T47D (cell line): Measurements from ENCODE around the gene SNAI3.
"Not testable (repeated sequence)": the region's sequence is repeated elsewhere in the genome, so short reads cannot be mapped to it uniquely, and the experiment has no call there.

Experiments used
- DNase-seq, 2 experiments: peaks; one replicate each; pipeline versions ENCODE4 v3.0.0 to v3.0.0-alpha.2; 2011 to 2012; ENCODE audit warnings: low read depth in 1 of 2, low spot score in 1 of 2
- JUND ChIP-seq: IDR thresholded peaks from 2 replicates; pipeline ENCODE4 v1.6.1; 2012; ENCODE audit warnings: low read depth
- in situ Hi-C: cut with HindIII; loops from 2 replicates; pipeline ENCODE4 v1.10.0; 2016; ENCODE audit warnings: low sequenced_read_pairs, low pct_unique_long_range_greater_than_20kb

Gene SNAI3

GRCh38 chr16:88677721-88678120 lies 8.6 kb downstream of the SNAI3 start:
- in situ Hi-C loops = no loop called here
- no peak for DNase-seq
- no peak for TF ChIP-seq JUND

- no peak for DNase-seq
- in situ Hi-C loops = no loop called here
- no peak for TF ChIP-seq JUND
Measured at GRCh38 chr16:88676502-88677242, 9.6 kb downstream of the SNAI3 start.

GRCh38 chr16:88673716-88674379 lies 12.5 kb downstream of the SNAI3 start:
- in situ Hi-C loops = no loop called here
- TF ChIP-seq JUND = no peak
- no peak for DNase-seq

- TF ChIP-seq JUND = no peak
- peak in 1 of 2 experiments; percentile 44 for DNase-seq
- in situ Hi-C loops = no loop called here
Measured at GRCh38 chr16:88672776-88673175, 13.5 kb downstream of the SNAI3 start.

- in situ Hi-C loops = no loop called here
- TF ChIP-seq JUND = no peak
- no peak for DNase-seq
Measured at GRCh38 chr16:88671806-88672205, 14.5 kb downstream of the SNAI3 start.

GRCh38 chr16:88669980-88670379 lies 16.3 kb downstream of the SNAI3 start:
- in situ Hi-C loops = no loop called here
- DNase-seq = no peak
- TF ChIP-seq JUND = no peak

- DNase-seq, in situ Hi-C loops: not testable (repeated sequence)
Measured at GRCh38 chr16:88669493-88669892, 16.8 kb downstream of the SNAI3 start.

GRCh38 chr16:88667461-88667860 lies 18.8 kb downstream of the SNAI3 start:
- in situ Hi-C loops = no loop called here

GRCh38 chr16:88665570-88665969 lies 20.7 kb downstream of the SNAI3 start:
- in situ Hi-C loops = no loop called here
- no peak for TF ChIP-seq JUND
- DNase-seq = no peak

More at GRCh38 chr16:88667461-88667860, 18.8 kb downstream of the SNAI3 start:
- no peak for DNase-seq
- no peak for TF ChIP-seq JUND

GRCh38 chr16:88665148-88665547 lies 21.2 kb downstream of the SNAI3 start:
- in situ Hi-C loops = no loop called here
- TF ChIP-seq JUND = no peak
- DNase-seq = no peak

GRCh38 chr16:88662843-88663606 lies 23.3 kb downstream of the SNAI3 start, which contains the start of gene MVD:
Gene MVD, minus strand, starts transcription at chr16:88663091. Its CDS starts 11 bp downstream, at chr16:88663080.
- in situ Hi-C loops = no loop called here
- no peak for TF ChIP-seq JUND

GRCh38 chr16:88662222-88662842 lies 24.0 kb downstream of the SNAI3 start:
- TF ChIP-seq JUND = no peak
- in situ Hi-C loops = no loop called here
- no peak for DNase-seq

More at GRCh38 chr16:88662843-88663606, 23.3 kb downstream of the SNAI3 start, which contains the start of gene MVD:
- peak; percentile 99 to 100 for DNase-seq
